HG03097 (cell line): ENCODE measurements around the gene EXOSC1.
"Not testable (repeated sequence)": the region's sequence is repeated elsewhere in the genome, so short reads cannot be mapped to it uniquely, and the experiment has no call there.

Experiments used
- ATAC-seq: cut with Tn5 transposase; IDR thresholded peaks from one replicate; pipeline ENCODE4 v1.9.1; 2021; ENCODE audit not compliant: unreplicated experiment, low FRiP score

EXOSC1 gene

DNA sequence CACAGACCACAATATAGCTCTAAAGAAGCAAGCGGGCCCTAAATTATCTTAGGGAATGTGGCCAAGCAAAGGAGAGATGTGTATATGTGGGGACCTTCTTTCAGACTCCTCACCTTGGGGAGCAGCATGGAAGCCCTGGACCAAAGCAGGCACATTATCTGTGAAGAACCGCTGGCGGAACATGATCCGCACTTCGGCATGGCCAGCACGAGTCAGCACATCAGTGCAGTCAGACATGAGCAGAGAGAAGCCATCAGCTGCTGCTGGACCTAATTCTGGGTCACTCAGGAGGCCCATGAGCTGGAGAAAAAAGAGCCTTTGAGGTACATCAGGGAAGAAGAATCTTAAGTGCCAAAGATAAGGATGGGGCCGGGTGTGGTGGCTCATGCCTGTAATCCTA is 14.1 kb upstream of the EXOSC1 start:
- ATAC-seq = no peak

DNA sequence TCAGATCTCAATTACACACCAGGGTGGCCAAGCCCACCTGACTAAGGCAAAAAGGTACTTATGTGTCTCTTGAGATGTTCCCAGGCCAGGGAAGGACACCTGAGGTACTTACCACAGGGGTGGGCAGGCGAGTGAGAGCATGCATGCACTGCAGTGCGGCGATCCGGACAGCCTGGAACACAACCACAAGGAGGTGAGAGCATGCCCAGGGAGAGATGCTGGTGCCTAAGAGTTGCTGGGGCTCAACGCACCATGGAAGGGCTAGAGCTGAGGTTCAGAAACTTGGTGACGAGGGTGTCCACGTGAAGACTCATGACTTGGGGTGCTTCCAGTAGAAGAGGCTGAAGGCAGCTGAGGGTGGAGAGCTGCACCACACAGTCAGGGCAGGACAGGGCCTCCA is 13.3 kb upstream of the EXOSC1 start:
- ATAC-seq = no peak

DNA sequence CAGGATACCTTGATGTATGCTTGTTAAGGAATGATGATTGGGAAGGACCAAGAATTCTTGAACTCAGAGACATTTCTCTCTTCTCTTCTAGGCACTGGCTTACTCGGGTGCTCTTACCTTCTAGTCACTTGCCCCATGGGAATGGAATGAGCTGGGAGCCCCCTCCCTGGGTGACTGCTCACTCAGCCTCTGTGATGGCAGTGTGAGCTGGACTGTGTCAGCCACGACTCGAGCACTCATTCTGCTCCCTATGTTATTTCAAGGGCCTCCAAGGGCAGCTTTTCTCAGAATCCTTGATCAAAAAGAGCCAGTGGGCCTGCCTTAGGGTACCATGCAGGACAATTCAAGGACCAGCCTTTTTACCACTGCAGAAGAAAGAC is 10.9 kb upstream of the EXOSC1 start:
- ATAC-seq = no peak

DNA sequence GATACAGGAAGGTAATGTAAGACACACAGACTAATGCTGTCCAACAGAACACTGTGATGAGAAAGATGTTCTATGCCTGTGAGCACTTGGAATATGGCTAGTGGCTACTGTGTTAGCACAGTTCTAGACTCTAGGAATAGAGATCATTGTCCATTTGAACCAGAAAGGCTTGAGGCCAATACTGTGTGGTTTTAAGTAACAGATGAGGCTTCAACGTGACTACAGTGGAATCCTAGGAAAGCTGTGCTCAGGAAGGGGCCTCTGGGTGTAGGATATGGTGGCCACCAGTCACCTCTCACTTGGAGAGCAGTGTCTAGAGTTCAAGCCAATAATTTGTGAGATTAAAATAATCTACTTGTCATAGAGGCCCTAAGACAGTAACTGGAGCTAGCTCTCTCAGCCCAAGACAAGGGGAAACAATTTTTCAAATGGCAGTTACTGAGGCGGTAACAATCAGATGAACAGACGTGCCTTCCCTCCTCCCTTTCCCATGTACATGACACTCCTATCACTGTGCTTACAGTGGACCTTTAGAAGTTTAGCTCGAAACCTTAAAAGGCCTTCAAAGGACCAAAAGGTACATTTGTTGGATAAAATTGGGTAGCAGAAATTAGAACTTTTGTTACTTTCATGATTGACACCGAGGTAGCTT is 10.4 kb upstream of the EXOSC1 start:
- no peak for ATAC-seq

DNA sequence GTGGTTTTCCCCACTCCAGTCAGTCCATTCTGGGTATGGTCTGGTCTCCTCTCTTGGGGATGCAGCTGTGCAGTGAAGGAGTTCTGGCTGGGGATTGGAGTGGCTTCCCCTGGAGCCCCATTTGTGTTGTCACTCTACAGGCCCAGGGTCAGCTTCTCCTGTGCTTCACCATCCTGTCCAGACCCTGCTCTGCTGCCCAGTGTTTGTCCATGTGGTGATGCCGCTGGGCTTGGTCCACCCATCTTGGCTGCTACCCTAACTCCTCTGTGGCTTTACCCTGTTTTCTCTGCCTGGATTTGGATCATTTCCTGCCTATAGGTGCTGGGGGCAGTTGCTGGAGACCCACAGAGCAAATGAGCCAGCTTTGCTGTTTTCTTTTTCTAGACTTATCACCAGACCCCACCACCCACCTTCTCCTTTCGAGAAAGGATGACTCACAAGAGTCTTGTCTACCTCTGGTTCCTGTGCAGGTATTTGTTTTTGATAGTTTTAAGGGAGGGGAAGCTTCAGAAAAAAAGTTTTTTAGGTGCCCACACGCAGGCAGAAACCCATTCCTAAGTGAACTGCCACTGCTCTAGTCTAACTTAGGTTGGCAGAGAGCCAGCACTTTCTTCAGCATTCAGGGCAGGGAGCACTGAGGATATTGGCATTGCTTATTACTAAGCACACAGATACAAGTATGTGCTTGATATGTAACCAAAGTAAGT is 8.7 kb upstream of the EXOSC1 start:
- no peak for ATAC-seq

DNA sequence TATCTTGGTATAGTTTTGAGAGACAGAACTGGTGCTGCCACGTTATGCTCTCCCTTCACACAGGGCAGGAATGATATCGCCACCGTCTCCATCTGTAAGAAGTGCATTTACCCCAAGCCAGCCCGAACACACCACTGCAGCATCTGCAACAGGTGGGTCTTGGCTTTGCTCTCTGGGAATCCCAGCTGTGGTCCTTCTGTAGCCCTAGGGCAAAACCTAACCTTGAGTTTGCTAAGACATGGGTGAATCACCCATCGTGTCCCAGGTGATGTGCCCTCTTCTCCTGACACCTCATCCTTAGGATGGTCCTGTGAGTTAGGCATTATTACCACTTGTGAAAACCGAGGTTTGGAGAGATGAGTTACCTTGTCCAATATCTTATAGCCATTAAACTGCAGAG is 6.5 kb upstream of the EXOSC1 start:
- no peak for ATAC-seq

DNA sequence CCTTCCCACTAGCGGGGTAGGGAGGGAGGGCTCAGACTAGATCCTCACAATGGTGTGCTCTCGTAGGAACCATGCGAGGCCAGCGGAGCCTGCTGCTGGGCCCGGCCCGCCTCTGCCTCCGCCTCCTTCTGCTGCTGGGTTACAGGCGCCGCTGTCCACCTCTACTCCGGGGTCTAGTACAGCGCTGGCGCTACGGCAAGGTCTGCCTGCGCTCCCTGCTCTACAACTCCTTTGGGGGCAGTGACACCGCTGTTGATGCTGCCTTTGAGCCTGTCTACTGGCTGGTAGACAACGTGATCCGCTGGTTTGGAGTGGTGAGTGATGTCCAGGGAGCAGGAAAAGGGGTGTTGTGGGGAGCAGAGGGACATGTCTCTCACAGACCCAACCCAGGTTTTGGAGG is 5.8 kb upstream of the EXOSC1 start:
- no peak for ATAC-seq

DNA sequence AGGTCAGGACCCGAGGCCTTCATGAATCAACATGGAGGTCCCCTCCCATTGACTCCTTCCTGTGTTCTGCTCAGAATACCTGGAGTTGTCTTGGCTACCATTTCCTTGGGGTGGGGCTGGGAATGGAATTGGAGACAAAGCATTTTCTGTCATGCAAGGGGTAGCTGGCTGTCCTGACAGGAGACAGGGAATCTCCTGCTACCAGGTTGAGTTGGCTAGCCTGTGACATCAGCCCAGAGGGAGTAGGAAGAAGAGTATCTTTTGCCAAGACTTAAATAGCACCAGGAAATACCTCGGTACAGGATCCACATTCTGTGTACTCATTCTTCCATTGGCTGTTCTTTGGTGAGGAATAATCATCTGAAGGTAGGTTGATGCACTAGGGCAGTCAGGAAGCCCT is 5.0 kb upstream of the EXOSC1 start:
- ATAC-seq = no peak

DNA sequence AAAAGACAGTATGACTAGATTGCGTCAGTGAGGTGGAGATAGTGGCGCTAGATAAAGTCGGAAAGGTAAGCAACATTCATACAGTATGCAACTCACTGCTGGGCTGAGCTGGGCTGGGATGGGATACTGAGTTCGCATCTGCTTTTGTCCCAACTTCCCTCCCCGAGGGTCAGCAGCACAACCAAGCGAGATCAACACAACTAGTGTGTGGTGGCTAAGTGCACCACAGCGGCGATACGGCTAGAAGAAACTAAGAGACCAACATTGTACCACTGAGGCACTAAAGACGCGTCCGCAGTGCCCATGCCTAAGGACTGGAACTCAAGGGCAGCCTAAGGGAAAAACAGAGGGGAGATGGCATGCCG is 467 bp downstream of the EXOSC1 start:
- peak; percentile 3 for ATAC-seq

DNA sequence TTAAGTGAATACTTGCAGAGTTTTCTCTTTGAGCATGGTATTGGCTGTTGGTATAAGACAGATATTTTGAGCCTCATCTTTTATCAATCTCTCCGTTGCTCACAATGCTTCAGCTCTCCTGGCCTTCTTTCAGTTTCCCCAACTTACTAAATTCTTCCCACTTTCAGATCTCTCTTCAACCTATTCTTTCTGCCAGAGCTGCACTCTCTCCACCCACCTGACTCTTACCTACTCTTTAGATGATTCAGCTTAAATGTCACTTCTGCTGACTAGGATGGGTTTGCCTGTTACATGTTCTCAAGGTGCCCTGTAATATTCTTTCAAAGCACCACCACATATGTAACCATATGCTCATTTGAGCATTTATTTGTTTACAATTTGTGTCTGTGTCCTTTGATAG is 1.6 kb downstream of the EXOSC1 start:
- no peak for ATAC-seq

DNA sequence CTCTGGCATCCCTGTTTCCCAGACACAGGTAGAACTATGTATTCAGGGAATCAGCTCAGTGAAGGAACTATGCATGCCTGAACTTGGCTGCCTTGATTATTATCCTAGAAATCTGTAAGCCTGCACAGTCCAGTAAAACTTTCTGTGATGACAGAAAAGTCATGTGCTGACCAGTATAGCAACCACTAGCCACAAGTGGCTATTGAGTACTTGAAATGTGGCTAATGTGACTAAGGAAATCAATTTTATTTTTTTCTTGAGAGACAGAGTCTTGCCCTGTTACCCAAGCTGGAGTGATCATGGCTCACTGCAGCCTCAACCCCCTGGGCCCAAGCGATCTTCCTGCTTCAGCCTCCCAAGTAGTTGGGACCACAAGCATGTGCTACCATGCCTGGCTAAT is 3.5 kb downstream of the EXOSC1 start:
- no peak for ATAC-seq

DNA sequence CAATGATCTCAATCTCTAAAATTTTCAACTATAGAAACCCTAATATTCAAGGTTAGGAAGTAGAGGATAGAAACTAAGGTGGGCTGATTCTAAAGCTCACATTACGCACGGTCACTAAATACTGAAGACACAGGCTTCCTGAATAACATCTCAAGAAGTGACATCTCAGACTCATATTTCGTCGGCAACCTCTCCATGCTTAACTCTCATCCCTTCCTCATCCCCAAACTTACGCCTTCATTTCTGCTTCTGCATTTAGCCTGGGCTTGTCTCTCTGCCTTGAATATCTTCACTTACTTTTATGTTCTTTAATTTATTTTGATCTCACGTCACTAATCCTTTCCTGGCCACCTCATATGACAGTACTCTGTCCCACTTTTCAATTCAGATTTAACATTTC is 10.6 kb downstream of the EXOSC1 start:
- no peak for ATAC-seq

DNA sequence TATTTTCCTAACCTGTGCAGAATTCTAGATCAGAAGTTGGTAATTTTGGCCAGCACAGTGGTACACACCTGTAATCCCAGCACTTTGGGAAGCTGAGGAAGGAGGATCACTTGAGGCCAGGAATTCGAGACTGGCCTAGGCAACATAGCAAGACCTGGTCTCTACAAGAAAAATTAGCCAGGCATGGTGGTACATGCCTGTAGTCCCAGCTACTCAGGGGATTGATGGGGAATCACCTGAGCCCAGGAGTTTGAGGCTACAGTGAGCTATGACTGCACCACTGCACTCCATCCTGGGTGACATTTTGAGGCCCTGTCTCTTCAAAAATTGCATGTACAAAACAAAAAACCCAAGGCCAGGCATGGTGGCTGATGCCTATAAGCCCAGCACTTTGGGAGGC is 11.2 kb downstream of the EXOSC1 start:
- ATAC-seq = no peak

DNA sequence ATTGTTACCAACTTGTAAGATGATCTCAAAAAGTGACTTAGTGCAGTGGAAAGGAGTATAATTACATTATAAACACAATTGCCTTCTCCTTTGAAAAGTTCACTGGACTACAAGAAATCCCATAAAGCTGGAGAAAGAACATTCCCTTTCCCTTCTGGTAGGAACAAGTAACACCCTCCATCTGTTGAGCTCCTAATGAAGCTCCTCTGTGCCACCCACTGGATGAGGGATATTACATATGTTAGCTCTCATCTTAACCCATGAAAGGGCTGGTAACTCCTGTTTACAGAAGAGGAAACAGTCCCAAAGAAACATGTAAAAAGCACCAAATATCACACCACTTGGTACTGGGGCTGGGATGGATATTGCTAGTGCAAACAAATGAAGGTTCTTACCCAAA is 11.8 kb downstream of the EXOSC1 start:
- no peak for ATAC-seq

DNA sequence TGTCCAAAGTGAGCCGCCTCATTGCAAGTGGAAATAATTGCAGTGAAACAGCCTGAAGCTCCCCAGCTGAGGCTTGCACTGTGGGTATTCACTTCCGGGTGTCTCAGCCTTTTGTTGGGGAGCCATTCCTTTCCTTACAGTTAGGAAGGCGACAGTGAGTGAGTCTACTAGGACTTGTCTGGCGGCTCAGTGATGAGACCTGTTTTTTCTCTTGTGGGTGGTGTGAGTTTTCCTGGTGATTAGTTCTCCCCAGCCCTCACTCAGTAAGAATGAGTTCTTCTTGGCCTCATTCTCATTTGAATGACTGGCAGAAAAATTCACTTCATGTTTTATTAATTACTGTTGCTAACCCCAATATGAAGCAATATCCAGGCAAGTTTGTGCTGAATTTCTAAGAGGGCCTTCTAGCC is 17.2 kb downstream of the EXOSC1 start:
- ATAC-seq = no peak

DNA sequence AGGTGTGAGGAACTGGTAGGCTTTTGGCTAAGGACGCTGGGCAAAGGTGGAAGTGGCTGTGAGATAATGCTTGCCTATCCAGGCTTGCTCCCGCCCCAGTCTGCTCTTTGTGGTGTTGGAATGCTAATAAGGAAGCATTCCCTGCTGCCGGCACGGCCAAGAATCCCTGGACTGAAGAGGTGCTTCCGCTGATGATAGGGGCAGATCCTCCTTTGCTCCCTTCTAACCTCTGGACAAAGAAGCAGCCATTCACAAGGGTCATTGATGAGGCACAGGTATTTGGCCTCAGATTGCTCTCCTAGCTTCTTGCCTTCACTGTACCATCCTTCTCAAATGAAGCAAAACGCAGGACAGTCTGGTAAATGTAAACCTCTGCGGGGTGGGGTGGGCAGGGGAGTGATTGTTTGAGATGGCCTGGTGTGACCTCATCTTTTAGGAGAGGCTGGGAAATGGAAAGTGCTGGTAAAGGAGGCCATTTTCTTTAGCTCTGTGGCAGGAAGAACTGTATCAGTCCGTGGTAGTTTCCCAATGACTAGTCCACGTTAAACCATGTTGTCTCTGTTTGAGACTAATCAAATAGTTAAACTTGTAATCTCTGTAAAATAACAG is 18.1 kb downstream of the EXOSC1 start:
- ATAC-seq = no peak

DNA sequence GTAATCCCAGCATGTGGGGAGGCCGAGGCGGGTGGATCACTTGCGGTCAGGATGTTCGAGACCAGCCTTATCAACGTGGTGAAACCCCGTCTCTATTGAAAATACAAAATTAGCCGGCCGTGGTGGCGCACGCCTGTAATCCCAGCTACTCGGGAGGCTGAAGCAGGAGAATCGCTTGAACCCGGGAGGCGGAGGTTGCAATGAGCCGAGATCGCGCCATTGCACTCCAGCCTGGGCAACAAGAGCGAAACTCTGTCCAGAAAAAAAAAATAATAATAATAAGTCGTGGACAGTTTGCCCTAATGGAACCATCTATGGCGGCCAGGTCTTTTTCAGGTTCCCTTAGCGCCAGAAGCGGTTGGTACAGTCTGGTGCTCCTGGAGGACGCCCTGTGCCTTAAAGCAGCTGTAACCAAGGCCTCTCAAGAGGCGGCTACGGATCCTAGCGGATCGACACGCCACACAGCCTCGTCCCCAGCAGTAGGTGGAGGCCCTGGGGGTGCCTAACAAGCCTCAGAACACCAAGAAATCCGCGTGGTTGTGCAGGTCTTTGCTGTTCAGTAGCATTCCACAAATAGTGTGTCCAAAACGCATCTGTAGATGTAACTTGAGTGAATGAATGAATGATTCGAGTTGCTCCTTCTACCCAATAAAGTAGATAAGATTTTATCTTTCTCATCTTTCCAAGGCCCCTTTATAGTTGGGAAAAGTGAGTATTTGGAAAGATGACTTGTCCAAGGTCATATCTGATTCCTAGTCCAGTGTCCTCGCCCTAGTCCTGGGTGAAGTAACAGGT is 18.8 kb downstream of the EXOSC1 start:
- ATAC-seq = no peak

DNA sequence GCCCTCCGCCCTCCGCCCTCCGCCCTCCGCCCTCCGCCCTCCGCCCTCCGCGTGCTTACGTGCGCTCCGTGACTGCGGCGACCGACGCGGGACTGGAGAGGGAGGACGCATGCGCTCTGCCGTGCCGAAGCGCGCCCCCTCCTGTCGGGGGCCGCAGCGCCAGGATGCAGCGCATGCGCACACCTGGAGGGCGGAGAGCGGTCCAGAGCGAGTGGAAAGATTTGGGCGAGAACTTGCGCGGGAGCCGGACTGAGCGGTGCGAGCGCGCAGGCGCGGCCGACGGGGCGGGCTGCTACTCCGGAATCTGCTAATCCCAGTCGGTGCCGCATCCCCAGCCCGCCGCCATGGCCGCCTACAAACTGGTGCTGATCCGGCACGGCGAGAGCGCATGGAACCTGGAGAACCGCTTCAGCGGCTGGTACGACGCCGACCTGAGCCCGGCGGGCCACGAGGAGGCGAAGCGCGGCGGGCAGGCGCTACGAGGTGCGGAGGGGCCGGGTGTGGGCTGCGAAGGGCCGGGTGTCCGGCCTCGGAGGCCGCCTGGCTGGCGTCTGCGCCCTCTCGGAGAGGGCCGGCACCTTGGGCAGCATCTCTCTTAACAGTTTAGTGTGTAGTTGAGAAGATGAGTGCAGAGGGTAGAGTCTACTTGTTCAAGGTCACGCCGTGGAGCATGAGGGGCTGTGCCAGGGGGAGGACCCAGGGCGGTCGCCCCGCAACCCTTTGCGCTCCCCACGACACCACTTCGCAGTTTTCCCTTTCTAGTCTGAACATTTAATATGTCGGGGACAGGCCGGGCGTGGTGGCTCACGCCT is 19.6 kb downstream of the EXOSC1 start, which contains the start of gene PGAM1:
TSS of gene PGAM1 (plus strand) at position 228 of the 812 bp plus-strand sequence. CDS start at position 345, 117 bp downstream.
- peak; percentile 85 for ATAC-seq

DNA sequence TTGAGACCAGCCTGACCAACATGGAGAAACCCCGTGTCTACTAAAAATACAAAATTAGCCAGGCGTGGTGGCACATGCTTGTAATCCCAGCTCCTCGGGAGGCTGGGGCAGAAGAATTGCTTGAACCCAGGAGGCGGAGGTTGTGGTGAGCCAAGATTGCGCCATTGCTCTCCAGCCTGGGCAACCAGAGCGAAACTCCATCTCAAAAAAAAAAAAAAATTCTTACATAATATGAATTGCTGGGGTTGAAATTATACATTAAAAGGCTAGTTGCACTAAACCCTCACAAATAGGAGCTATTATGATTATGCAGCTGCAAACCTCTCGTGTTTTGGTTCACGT is 22.1 kb downstream of the EXOSC1 start:
- ATAC-seq = not testable (repeated sequence)

DNA sequence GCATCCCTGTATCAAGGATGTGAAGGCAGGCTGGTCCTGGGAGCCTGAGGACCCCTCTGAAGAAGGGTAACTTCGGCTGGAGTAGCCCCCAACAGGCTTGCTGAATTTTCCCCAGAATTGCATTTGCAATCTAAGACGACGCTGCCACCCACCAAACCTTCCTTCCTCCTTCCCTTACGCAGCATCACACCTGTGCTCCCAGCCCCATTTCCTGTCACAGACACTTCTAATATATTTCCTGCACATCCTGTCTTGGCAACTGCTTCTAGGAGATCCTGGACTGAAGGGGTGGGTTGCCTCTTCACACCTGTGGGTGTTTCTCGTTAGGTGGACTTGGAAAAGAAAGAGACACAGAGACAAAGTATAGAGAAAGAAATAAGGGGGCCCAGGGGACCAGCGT is 29.2 kb downstream of the EXOSC1 start:
- no peak for ATAC-seq

DNA sequence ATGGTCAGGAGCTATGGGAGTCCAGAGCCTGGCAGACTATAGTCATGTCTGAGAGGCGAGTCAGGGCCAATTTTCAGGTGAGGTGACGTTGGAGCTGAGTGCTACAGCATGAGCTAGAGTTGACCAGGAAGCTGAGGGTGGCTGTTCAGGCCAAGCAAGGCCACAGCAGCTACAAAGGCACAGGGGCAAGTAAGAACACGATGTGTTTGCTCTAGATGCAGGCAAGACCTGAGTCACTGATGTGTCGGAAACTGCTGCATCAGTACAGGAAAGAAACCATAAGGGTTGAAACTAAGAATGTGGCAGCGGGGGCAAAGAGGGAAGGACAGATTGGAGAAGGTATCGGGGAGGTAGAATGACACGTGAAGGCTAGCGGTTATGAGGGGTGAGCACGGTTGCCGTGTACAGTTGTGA is 32.9 kb downstream of the EXOSC1 start:
- ATAC-seq = no peak
